Non-pigmented ciliary epithelial cell (primary cell): ENCODE measurements around the gene CCDC146.

ENCODE experiments used
- DNase-seq: peaks from one replicate; pipeline ENCODE4 v3.0.0-alpha.2; 2010; ENCODE audit warnings: low read depth

The CCDC146 gene

DNA sequence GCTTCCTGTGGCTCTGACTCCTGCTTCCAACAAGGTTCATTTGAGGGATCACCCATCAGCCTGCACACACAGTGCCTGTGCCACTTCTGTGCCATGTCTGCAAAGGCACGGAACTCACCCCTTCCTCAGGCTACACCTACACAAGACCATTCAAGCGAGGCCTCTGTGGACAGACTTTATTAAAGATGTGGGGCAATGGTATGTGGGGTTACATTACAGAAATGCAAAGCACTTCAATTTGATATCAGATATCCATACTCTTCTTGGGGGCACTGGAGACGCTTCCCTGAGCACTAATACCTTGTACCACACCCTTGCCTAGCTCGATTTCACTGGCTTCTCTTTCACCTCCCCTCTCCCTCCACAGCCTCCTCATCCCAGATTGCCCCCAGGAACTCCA is 161.6 kb downstream of the CCDC146 start:
- no peak for DNase-seq

GRCh38 chr7:77284616-77285015 is 162.2 kb downstream of the CCDC146 start:
- DNase-seq: no peak

DNA sequence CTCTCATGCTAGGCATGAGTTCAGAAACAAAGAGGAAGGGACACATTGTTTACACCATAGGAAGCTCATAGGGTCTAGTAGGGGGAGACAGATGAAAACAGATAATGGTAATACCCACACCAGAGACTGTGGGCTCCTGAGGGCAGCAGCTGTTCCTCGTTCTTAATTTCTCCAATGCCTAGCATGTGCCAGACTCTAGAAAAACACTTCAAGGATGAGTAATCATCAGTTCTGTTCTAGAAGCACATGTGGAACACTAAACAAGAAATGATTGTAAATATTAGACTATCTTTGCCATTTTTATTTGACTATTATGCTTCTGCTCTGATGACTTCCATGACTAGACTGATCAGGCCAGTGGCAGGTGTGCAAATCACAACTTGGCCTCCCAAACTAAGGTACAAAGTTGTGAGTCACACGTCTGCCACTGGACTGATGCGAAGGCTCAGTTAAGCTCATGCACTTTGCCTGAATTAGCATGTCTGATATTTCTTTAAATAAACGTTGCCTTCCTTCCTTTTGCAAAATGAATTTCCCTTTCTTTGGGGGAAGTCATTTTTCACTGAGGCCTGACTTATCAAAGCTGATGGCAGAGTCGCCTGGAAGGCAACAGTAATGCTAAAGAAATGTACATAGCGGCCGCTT is 166.4 kb downstream of the CCDC146 start:
- no peak for DNase-seq

- no peak for DNase-seq
Measured at GRCh38 chr7:77289387-77289786, 167.0 kb downstream of the CCDC146 start.

- no peak for DNase-seq
Measured at GRCh38 chr7:77290425-77290824, 168.0 kb downstream of the CCDC146 start.

- no peak for DNase-seq
Measured at GRCh38 chr7:77293046-77293445, 170.6 kb downstream of the CCDC146 start.

GRCh38 chr7:77295549-77295948 is 173.1 kb downstream of the CCDC146 start:
- DNase-seq: no peak

- DNase-seq: no peak
Measured at GRCh38 chr7:77306231-77307067, 184.0 kb downstream of the CCDC146 start.

- no peak for DNase-seq
Measured at GRCh38 chr7:77308792-77309191, 186.4 kb downstream of the CCDC146 start.

DNA sequence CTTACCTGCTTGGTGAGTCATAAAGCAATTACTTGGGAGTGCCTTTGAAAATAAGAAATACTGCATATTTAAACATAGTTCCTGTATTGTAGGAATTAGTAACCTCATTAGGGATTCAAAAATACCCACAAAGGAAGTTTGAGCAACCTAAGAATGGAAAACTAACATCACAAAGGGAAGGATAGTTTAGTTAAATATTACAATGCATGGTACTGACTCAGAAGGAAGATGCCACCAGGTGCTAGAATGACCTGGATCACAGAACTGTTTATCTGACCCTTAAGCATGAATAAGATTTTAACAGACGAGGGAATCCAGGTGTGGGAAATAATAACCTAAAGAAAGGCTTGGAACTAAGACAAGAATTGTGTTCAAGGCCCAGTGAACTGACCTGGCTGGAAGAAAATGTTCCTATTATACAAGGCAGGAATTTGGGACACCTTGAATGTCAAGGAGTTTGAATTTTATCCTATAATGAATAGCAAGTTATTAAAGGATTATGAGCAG is 187.4 kb downstream of the CCDC146 start:
- DNase-seq: no peak

- no peak for DNase-seq
Measured at GRCh38 chr7:77310982-77311381, 188.6 kb downstream of the CCDC146 start.

GRCh38 chr7:77313085-77313484 is 190.7 kb downstream of the CCDC146 start:
- no peak for DNase-seq

- no peak for DNase-seq
Measured at GRCh38 chr7:77313876-77314480, 191.6 kb downstream of the CCDC146 start.

DNA sequence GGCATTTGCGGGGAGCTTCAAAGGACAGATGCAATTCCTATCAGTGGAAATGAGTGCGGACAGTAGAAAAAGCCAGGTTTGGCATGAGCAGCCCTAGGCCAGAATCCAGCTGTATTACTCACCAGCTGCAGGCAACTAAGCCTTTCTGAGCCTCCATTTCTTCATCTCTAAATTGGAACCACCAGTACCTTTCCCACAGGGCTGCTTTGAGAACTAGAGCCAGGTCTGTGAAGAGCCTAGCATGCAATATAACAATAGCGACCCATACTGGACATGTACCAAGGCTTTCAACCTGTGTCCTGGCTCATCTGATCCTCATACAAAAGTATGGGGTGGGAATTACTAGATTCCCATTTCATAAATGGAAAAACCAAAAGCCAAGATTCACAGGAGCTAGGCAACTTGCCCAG is 192.8 kb downstream of the CCDC146 start:
- no peak for DNase-seq

DNA sequence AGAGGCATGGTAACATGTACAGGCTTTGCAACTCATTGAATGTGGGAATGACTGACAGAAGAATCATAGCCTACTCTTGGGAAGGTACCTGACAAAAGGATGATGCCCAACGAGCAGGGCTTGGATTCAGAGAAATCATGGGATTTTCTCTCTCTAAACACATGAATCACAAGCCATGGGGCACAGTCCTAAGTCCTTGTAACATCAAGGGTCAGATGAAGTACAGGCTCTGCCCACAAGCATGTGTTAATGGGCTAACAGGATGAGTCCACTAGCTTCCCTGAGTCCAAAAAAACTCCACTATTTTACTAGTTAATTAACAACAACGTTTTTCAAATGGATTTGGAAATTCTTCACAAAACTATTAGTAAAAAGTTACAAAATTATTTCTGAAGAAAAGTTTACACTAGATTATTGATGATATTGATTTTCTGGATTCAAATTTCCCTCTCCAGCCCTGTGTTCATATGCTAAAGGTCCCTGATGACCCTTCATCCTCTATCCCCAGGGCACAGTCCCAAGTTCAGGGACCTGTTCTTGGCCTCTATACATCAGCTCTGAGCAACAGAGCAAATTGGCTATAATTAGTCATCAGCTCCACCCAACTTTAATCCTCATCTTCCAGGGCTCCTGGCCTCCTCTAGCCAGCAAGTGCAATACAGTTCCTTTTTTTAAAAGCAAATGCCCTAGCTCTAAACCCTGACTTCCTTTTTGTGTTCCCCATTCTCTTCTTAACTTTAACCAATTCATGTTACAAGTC is 194.0 kb downstream of the CCDC146 start:
- no peak for DNase-seq

DNA sequence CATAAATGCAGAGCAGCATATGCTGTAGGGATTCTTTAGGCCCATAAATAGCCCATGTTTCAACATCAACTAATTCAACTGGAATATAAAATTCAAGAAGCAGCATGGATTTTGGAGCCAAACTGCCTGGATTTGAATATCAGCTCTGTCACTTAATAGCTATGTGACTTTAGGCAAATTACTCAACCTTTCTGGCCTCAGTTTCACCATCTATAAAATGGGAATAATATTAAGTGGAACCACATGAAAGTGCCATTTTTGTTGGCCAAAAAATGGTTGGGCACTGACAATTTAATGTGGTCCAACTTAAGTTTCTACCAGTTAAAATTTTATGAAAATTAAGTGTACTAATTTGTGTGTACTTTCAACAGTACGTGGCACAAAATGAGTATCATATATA is 195.6 kb downstream of the CCDC146 start:
- DNase-seq: no peak

DNA sequence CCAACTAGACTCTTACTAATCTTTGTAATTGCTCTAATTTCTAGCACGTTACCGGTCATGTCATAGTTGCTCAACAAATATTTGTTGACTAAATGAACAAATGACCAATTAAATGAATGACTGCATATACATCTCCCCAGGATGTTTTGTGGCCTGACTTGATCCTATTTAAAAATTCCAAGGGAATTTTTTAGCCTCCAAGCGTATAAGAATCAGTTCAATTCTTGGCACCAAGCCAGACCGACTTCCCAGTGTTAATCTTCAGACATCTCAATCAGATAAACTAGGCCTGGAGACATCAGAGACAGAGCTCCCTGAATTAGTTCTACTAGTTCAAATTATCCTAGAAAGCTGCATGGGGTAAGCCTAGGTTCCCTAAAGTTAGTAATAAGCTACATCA is 197.7 kb downstream of the CCDC146 start:
- no peak for DNase-seq

DNA sequence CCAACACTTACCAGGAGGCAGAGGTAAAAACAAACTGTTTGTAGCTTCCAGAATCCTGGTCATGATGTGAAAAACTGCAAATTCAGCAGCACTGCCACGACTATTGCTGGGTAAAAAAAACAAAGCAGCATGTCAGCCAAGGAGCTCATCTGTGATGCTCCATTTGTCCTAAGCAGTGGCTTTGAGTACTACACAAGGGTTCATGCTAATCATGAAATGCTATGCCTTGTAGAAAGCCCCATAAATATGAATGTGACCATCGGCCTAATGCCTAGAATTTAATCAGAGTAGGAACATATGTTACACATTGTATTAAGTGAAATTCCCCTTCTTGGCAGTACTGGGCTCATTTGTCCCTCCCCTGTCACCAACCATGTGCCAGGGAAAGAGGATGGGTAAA is 198.3 kb downstream of the CCDC146 start:
- DNase-seq: no peak

DNA sequence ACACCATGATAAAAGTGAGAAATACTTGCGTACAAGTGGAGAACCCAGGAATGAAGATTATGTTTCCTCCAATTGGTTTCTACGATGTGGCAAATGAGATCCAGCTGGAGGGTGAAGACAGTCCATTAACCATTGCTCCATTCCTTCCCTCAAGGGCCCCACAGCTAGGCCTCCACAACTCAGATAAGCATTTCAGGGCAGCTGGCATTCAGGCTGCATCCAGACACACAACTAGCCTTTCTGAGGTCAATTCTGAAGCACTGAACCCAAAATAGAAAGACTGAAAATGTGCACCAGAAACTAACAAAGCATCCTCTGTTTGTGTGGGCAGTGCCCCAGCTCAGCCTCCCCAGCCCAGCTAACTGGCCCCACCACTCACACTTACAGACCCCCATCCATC is 198.9 kb downstream of the CCDC146 start:
- DNase-seq: no peak

DNA sequence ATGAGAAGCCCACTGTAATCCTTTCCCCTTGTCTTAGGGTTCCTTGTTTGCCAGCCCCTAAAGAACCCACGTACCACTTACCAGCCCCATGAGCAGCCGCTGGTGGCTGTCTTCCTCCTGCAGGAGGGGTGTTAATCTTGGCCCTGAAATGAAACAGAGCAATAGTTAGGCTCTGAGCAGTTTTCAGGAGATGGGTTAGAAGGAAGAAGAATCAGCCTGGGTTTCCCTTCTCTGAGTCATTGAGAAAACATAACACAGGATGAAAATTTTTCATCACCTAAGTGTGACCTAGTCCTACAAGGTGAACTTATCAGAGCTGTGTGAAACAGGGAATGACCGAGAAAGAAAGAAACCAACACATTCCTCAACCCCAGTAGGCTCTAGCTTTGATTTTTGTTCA is 203.7 kb downstream of the CCDC146 start:
- no peak for DNase-seq

DNA sequence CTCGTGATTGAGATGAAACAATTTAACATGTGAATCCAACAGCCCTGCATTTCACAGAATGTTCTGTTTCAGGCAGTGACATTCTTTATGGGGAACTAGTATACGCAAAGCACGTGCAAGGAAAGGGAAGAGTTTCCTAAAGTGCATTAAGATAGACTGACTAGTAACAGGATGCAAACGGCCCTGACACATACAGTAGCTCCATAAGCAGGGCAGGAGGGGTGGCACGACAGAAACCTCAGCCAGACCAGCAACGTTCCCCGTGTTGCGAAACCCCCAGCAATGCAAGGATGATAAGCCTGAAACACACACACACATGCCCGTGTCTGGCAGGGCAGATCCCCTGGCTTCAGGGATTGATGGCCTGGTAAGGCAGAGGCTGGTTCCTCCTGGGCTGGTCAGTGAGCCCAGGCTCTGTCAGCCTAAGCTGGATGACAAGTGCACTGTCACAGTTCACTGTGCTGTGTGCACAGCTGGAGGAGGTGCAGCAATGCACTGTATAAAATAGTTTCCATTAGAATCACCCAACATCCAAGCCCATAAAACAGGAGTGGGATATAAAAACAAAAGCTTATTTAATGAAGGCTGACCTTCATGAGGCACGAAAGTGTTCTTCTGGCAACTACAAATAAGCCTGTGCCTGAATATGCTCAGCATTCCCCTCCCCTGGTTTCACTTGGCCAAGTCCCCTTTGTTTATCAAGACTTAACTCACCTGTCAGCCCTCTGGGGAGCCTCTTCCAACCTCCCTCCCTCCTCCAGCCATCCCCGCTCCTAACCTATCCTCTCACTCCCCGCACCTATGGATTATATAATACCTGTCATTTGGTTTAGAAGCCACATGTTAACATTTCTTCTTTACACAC is 204.9 kb downstream of the CCDC146 start:
- no peak for DNase-seq
